Neuronal stem cell (in vitro differentiated cells): Measurements from ENCODE around the gene ST3GAL2.

ENCODE experiments used
- DNase-seq: peaks from one replicate; pipeline ENCODE4 v3.0.0-alpha.2; 2013; ENCODE audit warnings: low spot score
- H2AFZ ChIP-seq: one replicate; pipeline ENCODE4 v1.6.1; 2013; ENCODE audit warnings: mild to moderate bottlenecking, low read length, inconsistent platforms
- H2AK5ac ChIP-seq: 2 replicates; pipeline ENCODE4 v1.6.1; 2013; ENCODE audit warnings: low read depth, mild to moderate bottlenecking, inconsistent platforms, low read length, moderate library complexity, mixed read lengths
- H2BK120ac ChIP-seq: 2 replicates; pipeline ENCODE4 v1.6.1; 2013; ENCODE audit warnings: low read depth, mild to moderate bottlenecking, inconsistent platforms, low read length, moderate library complexity, mixed read lengths
- H2BK12ac ChIP-seq: one replicate; pipeline ENCODE4 v1.6.1; 2013; ENCODE audit warnings: low read length, inconsistent platforms
- H2BK15ac ChIP-seq: 2 replicates; pipeline ENCODE4 v1.6.1; 2013; ENCODE audit warnings: mild to moderate bottlenecking, low read length, inconsistent platforms, mixed read lengths
- H2BK5ac ChIP-seq: one replicate; pipeline ENCODE4 v1.6.1; 2013; ENCODE audit warnings: inconsistent platforms, mild to moderate bottlenecking, low read length, moderate library complexity
- H3K14ac ChIP-seq: one replicate; pipeline ENCODE4 v1.6.1; 2013; ENCODE audit warnings: low read length, inconsistent platforms
- H3K18ac ChIP-seq: 2 replicates; pipeline ENCODE4 v1.6.1; 2013; ENCODE audit warnings: low read length, inconsistent platforms
- H3K23ac ChIP-seq: 2 replicates; pipeline ENCODE4 v1.6.1; 2013; ENCODE audit warnings: low read depth, mild to moderate bottlenecking, mixed read lengths, low read length, inconsistent platforms; ENCODE audit not compliant: poor library complexity
- H3K27ac ChIP-seq: replicated peaks from 3 replicates; pipeline ENCODE4 v1.5.1; 2013; ENCODE audit warnings: low read length, inconsistent platforms
- H3K27me3 ChIP-seq, 3 experiments: 2 replicates each; pipeline ENCODE4 v1.6.1; 2013; ENCODE audit warnings: low read length in 3 of 3, mild to moderate bottlenecking in 2 of 3, inconsistent platforms in 1 of 3, low read depth in 1 of 3, mixed read lengths in 1 of 3, moderate library complexity in 1 of 3; ENCODE audit not compliant: control insufficient read depth in 3 of 3, insufficient read depth in 3 of 3
- H3K36me3 ChIP-seq, 2 donors: replicated peaks in 1 of 2; 2 replicates each; pipeline ENCODE4 v1.6.1; 2013; ENCODE audit warnings: low read length in 2 of 2; ENCODE audit not compliant: control insufficient read depth in 2 of 2, insufficient read depth in 2 of 2
- H3K4ac ChIP-seq: 2 replicates; pipeline ENCODE4 v1.6.1; 2013; ENCODE audit warnings: inconsistent platforms, mild to moderate bottlenecking, low read length, moderate library complexity
- H3K4me1 ChIP-seq, 2 donors: 1 replicate in 1 of 2; 2 replicates in 1 of 2; pipeline ENCODE4 v1.6.1; 2013; ENCODE audit warnings: low read length in 2 of 2, low read depth in 1 of 2; ENCODE audit not compliant: control insufficient read depth in 2 of 2, insufficient read depth in 1 of 2
- H3K4me2 ChIP-seq: one replicate; pipeline ENCODE4 v1.6.1; 2013; ENCODE audit warnings: mild to moderate bottlenecking, low read length, inconsistent platforms; ENCODE audit not compliant: insufficient read depth, poor library complexity, severe bottlenecking
- H3K4me3 ChIP-seq, 2 donors: 2 replicates each; pipeline ENCODE4 v1.5.1; 2013; ENCODE audit warnings: low read length in 2 of 2, mild to moderate bottlenecking in 2 of 2, inconsistent platforms in 1 of 2, moderate library complexity in 1 of 2
- H3K79me1 ChIP-seq: one replicate; pipeline ENCODE4 v1.6.1; 2013; ENCODE audit warnings: low read depth, mild to moderate bottlenecking, inconsistent platforms, low read length, moderate library complexity
- H3K9ac ChIP-seq: one replicate; pipeline ENCODE4 v1.6.1; 2013; ENCODE audit warnings: mild to moderate bottlenecking, low read depth, low read length, inconsistent platforms; ENCODE audit not compliant: poor library complexity
- H3K9me3 ChIP-seq, 2 donors: replicated peaks in 1 of 2; 2 replicates each; pipeline versions ENCODE3 to v1.6.1; 2013; ENCODE audit warnings: low read length in 2 of 2, mild to moderate bottlenecking in 2 of 2, inconsistent platforms in 1 of 2, low read depth in 1 of 2, mixed read lengths in 1 of 2, moderate library complexity in 1 of 2; ENCODE audit not compliant: control insufficient read depth in 2 of 2, insufficient read depth in 1 of 2
- H4K8ac ChIP-seq: one replicate; pipeline ENCODE4 v1.6.1; 2013; ENCODE audit warnings: low read depth, mild to moderate bottlenecking, inconsistent platforms, low read length, moderate library complexity
- H4K91ac ChIP-seq: one replicate; pipeline ENCODE4 v1.6.1; 2013; ENCODE audit warnings: low read length, low read depth, mild to moderate bottlenecking, inconsistent platforms; ENCODE audit not compliant: poor library complexity
- WGBS, 2 donors: extraction: QIAGEN DNeasy Blood & Tissue Kit; methylation state at CpG; one replicate each; pipeline ENCODE4 v1.1.7; 2013; ENCODE audit warnings: missing lambda C conversion rate in 2 of 2, mixed read lengths in 1 of 2; ENCODE audit not compliant: insufficient read length in 2 of 2, insufficient replicate concordance in 1 of 2; ENCODE audit errors: extremely low coverage in 2 of 2; 5-methylcytosine and 5-hydroxymethylcytosine counted together

The ST3GAL2 gene

GRCh38 chr16:70399381-70399780 is 39.5 kb downstream of the ST3GAL2 start:
- peaks cover 7% of the 10 kb centered on the region for H3K79me1 ChIP-seq
- H3K4me2 ChIP-seq: no peak overlapping the region
- no peak overlapping the region for H4K8ac ChIP-seq
- H3K36me3 ChIP-seq: peaks cover 17 to 68% of the 10 kb centered on the region in 2 donors
- no peak overlapping the region for H3K9ac ChIP-seq
- H4K91ac ChIP-seq: no peak overlapping the region
- no peak overlapping the region for H3K14ac ChIP-seq
- H3K18ac ChIP-seq: no peak overlapping the region
- H3K4me3 ChIP-seq: no peak overlapping the region
- H2BK12ac ChIP-seq: no peak overlapping the region
- H3K4me1 ChIP-seq: peaks cover 0 to 2% of the 10 kb centered on the region in 2 donors
- H2BK5ac ChIP-seq: no peak overlapping the region
- no peak overlapping the region for H2AK5ac ChIP-seq
- no peak for DNase-seq
- H3K4ac ChIP-seq: no peak overlapping the region
- H3K23ac ChIP-seq: no peak overlapping the region
- H2AFZ ChIP-seq: no peak overlapping the region
- H2BK120ac ChIP-seq: no peak overlapping the region
- no CpG with 5 or more reads among the region's 8 CpGs for WGBS, 2 donors
- no peaks in the 10 kb centered on the region for H3K9me3 ChIP-seq
- no peak overlapping the region for H2BK15ac ChIP-seq
- H3K27ac ChIP-seq: no peak overlapping the region
- H3K27me3 ChIP-seq: no peaks in the 10 kb centered on the region

GRCh38 chr16:70398177-70398743 is 40.6 kb downstream of the ST3GAL2 start:
- H3K23ac ChIP-seq: peak overlapping the region; percentile 77
- no peak overlapping the region for H2AFZ ChIP-seq
- H2BK5ac ChIP-seq: no peak overlapping the region
- no peak overlapping the region for H4K8ac ChIP-seq
- no peak overlapping the region for H3K9ac ChIP-seq
- H3K4me2 ChIP-seq: no peak overlapping the region
- H3K4ac ChIP-seq: no peak overlapping the region
- H3K27ac ChIP-seq: no peak overlapping the region
- H3K27me3 ChIP-seq: no peaks in the 10 kb centered on the region
- H3K36me3 ChIP-seq: peaks cover 17 to 73% of the 10 kb centered on the region in 2 donors
- H3K14ac ChIP-seq: no peak overlapping the region
- H3K18ac ChIP-seq: no peak overlapping the region
- H3K4me3 ChIP-seq: no peak overlapping the region
- no peak overlapping the region for H4K91ac ChIP-seq
- H3K79me1 ChIP-seq: peaks cover 7% of the 10 kb centered on the region
- H2AK5ac ChIP-seq: no peak overlapping the region
- no peak overlapping the region for H2BK15ac ChIP-seq
- no peak overlapping the region for H2BK120ac ChIP-seq
- H2BK12ac ChIP-seq: no peak overlapping the region
- H3K9me3 ChIP-seq: no peaks in the 10 kb centered on the region
- WGBS, 2 donors: no CpG with 5 or more reads among the region's 30 CpGs
- H3K4me1 ChIP-seq: peaks cover 0 to 3% of the 10 kb centered on the region in 2 donors
- DNase-seq: no peak

GRCh38 chr16:70396246-70396904 is 42.5 kb downstream of the ST3GAL2 start:
- Histone ChIP-seq H2AFZ (no peak overlapping the region), H3K9me3 (no peaks in the 10 kb centered on the region), H3K9ac (no peak overlapping the region), H3K4ac (no peak overlapping the region), H4K8ac (no peak overlapping the region), H4K91ac (no peak overlapping the region), H2BK120ac (no peak overlapping the region), H3K18ac (no peak overlapping the region), H3K14ac (no peak overlapping the region), H3K27ac (no peak overlapping the region), H3K23ac (no peak overlapping the region), H3K4me2 (no peak overlapping the region), H2BK15ac (no peak overlapping the region), H3K36me3 (peaks cover 17 to 89% of the 10 kb centered on the region in 2 donors), H3K27me3 (no peaks in the 10 kb centered on the region), H2BK12ac (no peak overlapping the region), H3K4me3 (no peak overlapping the region), H2BK5ac (no peak overlapping the region), H3K4me1 (peaks cover 0 to 3% of the 10 kb centered on the region in 2 donors), H3K79me1 (peaks cover 5% of the 10 kb centered on the region), H2AK5ac (no peak overlapping the region)
- no peak for DNase-seq
- WGBS, 2 donors: no CpG with 5 or more reads among the region's 6 CpGs

- Histone ChIP-seq H3K4me2 (no peak overlapping the region), H2BK5ac (no peak overlapping the region), H3K9me3 (no peaks in the 10 kb centered on the region), H3K9ac (no peak overlapping the region), H3K4me3 (no peak overlapping the region), H2AK5ac (no peak overlapping the region), H2BK15ac (no peak overlapping the region), H3K27me3 (no peaks in the 10 kb centered on the region), H3K4me1 (peaks cover 0 to 3% of the 10 kb centered on the region in 2 donors), H3K23ac (peak overlapping the region; percentile 26), H3K27ac (no peak overlapping the region), H2BK12ac (no peak overlapping the region), H3K79me1 (peaks cover 5% of the 10 kb centered on the region), H4K8ac (no peak overlapping the region), H3K18ac (no peak overlapping the region), H2AFZ (no peak overlapping the region), H2BK120ac (no peak overlapping the region), H3K36me3 (peaks cover 17 to 90% of the 10 kb centered on the region in 2 donors), H3K4ac (no peak overlapping the region), H4K91ac (no peak overlapping the region), H3K14ac (no peak overlapping the region)
- peak; percentile 48 for DNase-seq
- WGBS, 2 donors: no CpG with 5 or more reads among the region's 8 CpGs
Observed at GRCh38 chr16:70395345-70395901, 43.5 kb downstream of the ST3GAL2 start.
